HEK293 (cell line): ENCODE measurements around the gene FOXN4.

Source experiments
- CTCF ChIP-seq: fragments of 450-650 bp; formaldehyde crosslinking; IDR thresholded peaks from 2 replicates; pipeline ENCODE4 v1.5.1; 2016; ENCODE audit warnings: missing biosample characterization, missing genetic modification characterization
- RBAK ChIP-seq: fragments of 450-650 bp; formaldehyde crosslinking; IDR thresholded peaks from 2 replicates; pipeline ENCODE4 v1.5.1; 2016; ENCODE audit warnings: missing biosample characterization, missing genetic modification characterization
- ZBTB1 ChIP-seq: fragments of 450-650 bp; formaldehyde crosslinking; IDR thresholded peaks from 2 replicates; pipeline ENCODE4 v1.5.1; 2016; ENCODE audit warnings: missing biosample characterization, missing genetic modification characterization
- ZNF155 ChIP-seq: fragments of 450-650 bp; formaldehyde crosslinking; IDR thresholded peaks from 2 replicates; pipeline ENCODE4 v1.5.1; 2016; ENCODE audit warnings: missing biosample characterization, missing genetic modification characterization
- ZNF37A ChIP-seq: fragments of 450-650 bp; IDR thresholded peaks from 2 replicates; pipeline ENCODE4 v1.5.1; 2018; ENCODE audit warnings: missing biosample characterization, missing genetic modification characterization
- ZNF558 ChIP-seq: fragments of 450-650 bp; formaldehyde crosslinking; IDR thresholded peaks from 2 replicates; pipeline ENCODE4 v1.5.1; 2016; ENCODE audit warnings: missing biosample characterization, missing genetic modification characterization
- ZNF785 ChIP-seq: fragments of 450-650 bp; formaldehyde crosslinking; IDR thresholded peaks from 2 replicates; pipeline ENCODE4 v1.5.1; 2016; ENCODE audit warnings: missing biosample characterization, missing genetic modification characterization

DNA sequence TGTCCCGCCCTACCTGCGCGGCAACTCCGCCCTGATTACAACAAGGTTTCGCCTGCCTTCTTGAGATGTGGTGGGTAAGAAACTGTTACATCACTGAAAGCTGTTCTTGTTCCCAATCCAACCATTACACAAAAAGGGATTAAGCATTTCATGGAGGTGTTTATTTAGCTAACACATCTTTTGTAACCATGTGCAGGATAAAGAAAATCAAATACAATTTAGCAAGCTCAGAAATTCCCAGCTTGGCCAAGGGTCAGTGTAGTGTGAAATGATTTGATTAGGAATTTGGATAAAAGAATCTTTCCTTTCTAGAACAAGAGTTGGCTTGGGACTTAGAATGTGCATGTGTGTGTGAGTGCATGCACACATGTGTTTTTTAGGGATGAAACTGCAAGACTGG lies 6.3 kb downstream of the FOXN4 start:
- TF ChIP-seq CTCF (no peak), RBAK (tag by site-specific recombination) (no peak), ZNF37A (no peak), ZNF785 (tag by site-specific recombination) (no peak), ZBTB1 (tag by site-specific recombination) (no peak), ZNF155 (tag by site-specific recombination) (no peak), ZNF558 (no peak)
